Inferior parietal cortex (tissue), 1 donor: ENCODE data around the gene SMIM34.
"Not testable (repeated sequence)": the region's sequence is repeated elsewhere in the genome, so short reads cannot be mapped to it uniquely, and the experiment has no call there.

Experiments
- DNase-seq: peaks from one replicate; pipeline ENCODE4 v3.0.0-alpha.2; 2016; ENCODE audit errors: extremely low spot score

SMIM34 gene

DNA sequence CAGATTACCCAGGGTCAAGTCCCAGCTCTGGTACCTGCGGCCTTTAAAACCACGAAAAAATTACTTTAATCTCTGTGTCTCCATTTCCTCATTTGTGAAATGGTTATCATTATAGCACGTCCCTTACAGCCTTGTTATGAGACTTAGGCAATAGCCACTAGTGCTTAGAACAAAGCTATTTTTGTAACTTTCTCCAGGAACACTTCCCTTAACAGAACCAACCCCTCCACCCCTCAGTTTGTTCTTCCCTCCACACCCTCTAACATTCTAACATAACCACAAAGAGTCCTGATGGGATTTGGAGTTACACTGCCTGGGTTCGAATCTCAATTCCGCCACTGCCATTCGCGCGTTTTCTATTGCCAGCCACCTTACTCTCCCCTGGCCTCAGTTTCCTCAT, 49.3 kb downstream of the SMIM34 start:
- DNase-seq = not testable (repeated sequence)

DNA sequence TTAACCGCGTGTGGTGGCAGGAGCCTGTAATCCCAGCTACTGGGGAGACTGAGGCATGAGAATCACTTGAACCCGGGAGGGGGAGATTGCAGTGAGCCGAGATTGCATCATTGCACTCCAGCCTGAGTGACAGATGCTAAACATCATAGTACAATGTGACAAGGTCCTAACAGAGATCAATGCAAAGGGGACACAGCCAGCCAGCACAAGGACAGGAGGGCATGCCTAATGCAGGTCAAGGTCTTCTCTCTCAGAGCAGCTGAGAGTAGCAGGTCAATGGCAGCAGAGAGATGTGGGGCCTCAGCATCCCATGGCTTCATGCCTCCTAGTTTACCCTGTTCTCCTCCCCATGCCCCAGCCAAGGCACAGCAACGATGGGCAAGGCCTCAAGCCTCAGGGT, 51.4 kb downstream of the SMIM34 start:
- no peak for DNase-seq

GRCh38 chr21:34369741-34370140, 54.0 kb downstream of the SMIM34 start:
- DNase-seq = no peak
